OCI-LY7 (cell line): ENCODE measurements around the gene GLRA2. TPM values are rescaled to one million over a fixed set of nuclear protein-coding genes. Genes with fewer than 3 reads are reported as not detected.
A peak's percentile ranks its signal among the peaks of the same experiment; 100 is the strongest.

Source experiments
- BruUV-seq: library from RNA; stranded (reverse); fragments of 400-500 nt; replicated peaks from 2 replicates; lab custom pipeline; 2021; lab: Mats Ljungman, UMichigan
- CTCF ChIA-PET: fragments of 300-600 bp; sonication (Branson Sonifier 250); formaldehyde crosslinking; loops from one replicate; lab custom pipeline; 2022; ENCODE audit warnings: antibody characterized with exemption; ENCODE audit not compliant: unreplicated experiment; lab: Charles Lee
- POLR2A ChIA-PET: fragments of 300-600 bp; sonication (Branson Sonifier 250); formaldehyde crosslinking; loops from one replicate; lab custom pipeline; 2022; ENCODE audit warnings: antibody characterized with exemption; lab: Charles Lee
- DNase-seq: peaks from one replicate; pipeline ENCODE4 v3.0.0-alpha.2; 2015; ENCODE audit warnings: low spot score
- H2AFZ ChIP-seq: fragments of 200-600 bp; sonication (generic), shearing (Covaris generic); 2 replicates; pipeline ENCODE4 v1.6.1; 2014; ENCODE audit warnings: mild to moderate bottlenecking, antibody characterized with exemption, low read length, moderate library complexity
- H3K27ac ChIP-seq: fragments of 200-600 bp; sonication (generic); 2 replicates; pipeline ENCODE4 v1.5.1; 2014; ENCODE audit warnings: mixed run types, low read depth, mild to moderate bottlenecking, moderate library complexity, low read length, inconsistent platforms; ENCODE audit not compliant: poor library complexity, severe bottlenecking
- H3K36me3 ChIP-seq: fragments of 200-600 bp; sonication (generic); 2 replicates; pipeline ENCODE4 v1.6.1; 2014; ENCODE audit warnings: mild to moderate bottlenecking, antibody characterized with exemption, low read length, moderate library complexity, mixed read lengths; ENCODE audit not compliant: insufficient read depth
- H3K4me1 ChIP-seq: fragments of 200-600 bp; sonication (generic); 2 replicates; pipeline ENCODE4 v1.5.1; 2014; ENCODE audit warnings: mild to moderate bottlenecking, low read length; ENCODE audit not compliant: insufficient read depth, poor library complexity, severe bottlenecking
- H3K4me2 ChIP-seq: fragments of 200-600 bp; sonication (generic); 2 replicates; pipeline ENCODE4 v1.6.1; 2014; ENCODE audit warnings: mild to moderate bottlenecking, low read length
- H3K4me3 ChIP-seq: fragments of 200-600 bp; sonication (generic); 2 replicates; pipeline ENCODE4 v1.5.1; 2014; ENCODE audit warnings: mild to moderate bottlenecking, low read depth, low read length; ENCODE audit not compliant: poor library complexity, severe bottlenecking
- H3K79me2 ChIP-seq: fragments of 200-600 bp; sonication (generic); 2 replicates; pipeline ENCODE4 v1.6.1; 2016; ENCODE audit warnings: low read depth, mild to moderate bottlenecking, low read length, moderate library complexity, mixed read lengths; ENCODE audit not compliant: insufficient read depth
- H3K9me2 ChIP-seq: fragments of 200-600 bp; sonication (generic); 2 replicates; pipeline ENCODE4 v1.6.1; 2016; ENCODE audit warnings: mild to moderate bottlenecking, low read length, mixed read lengths; ENCODE audit not compliant: insufficient read depth
- H3K9me3 ChIP-seq: fragments of 200-600 bp; sonication (generic); 2 replicates; pipeline ENCODE4 v1.6.1; 2014; ENCODE audit warnings: mild to moderate bottlenecking, mixed run types, low read length, mixed read lengths
- H4K20me1 ChIP-seq: fragments of 200-600 bp; sonication (generic); 2 replicates; pipeline ENCODE4 v1.6.1; 2014; ENCODE audit warnings: mild to moderate bottlenecking, antibody characterized with exemption, low read length, moderate library complexity, mixed read lengths; ENCODE audit not compliant: insufficient read depth
- CTCF ChIP-seq: fragments of 200-600 bp; sonication (generic); conservative IDR thresholded peaks from 2 replicates; pipeline ENCODE4 v1.5.1; 2014; ENCODE audit warnings: mild to moderate bottlenecking, antibody characterized with exemption, low read length, moderate library complexity, mixed read lengths
- EZH2phosphoT487 ChIP-seq: fragments of 200-600 bp; sonication (generic); IDR thresholded peaks from 2 replicates; pipeline ENCODE4 v1.6.1; 2018; ENCODE audit warnings: low read depth, borderline replicate concordance, mild to moderate bottlenecking, mixed run types, antibody characterized with exemption, low read length, moderate library complexity, mixed read lengths
- intact Hi-C: fragments of 100-400 bp; cut with micrococcal nuclease; formaldehyde crosslinking; loops from one replicate; pipeline ENCODE4 v1.10.0; 2022; ENCODE audit not compliant: unreplicated experiment
- total RNA-seq, 2 experiments: library from RNA; depleted of rRNA in 1 of 2; stranded (reverse); fragments of >200 nt in 1 of 2; shearing (Covaris generic) in 1 of 2; gene quantifications; 2 replicates each; pipeline ENCODE4 v1.2.3, GENCODE V29; 2014 to 2022

GLRA2 gene
- total RNA-seq, 2 experiments from 2014 or later, result not detected

GRCh38 chrX:14496674-14497073 lies 32.7 kb upstream of the GLRA2 start:
- peak overlapping the region; percentile 31; the same call in 1 of the 2 replicates for H2AFZ ChIP-seq
- no peaks in the 10 kb centered on the region for H3K36me3 ChIP-seq
- H3K4me3 ChIP-seq, result no peak overlapping the region
- no peak overlapping the region for H3K27ac ChIP-seq
- no peaks in the 10 kb centered on the region for H3K79me2 ChIP-seq
- no peaks in the 10 kb centered on the region for H4K20me1 ChIP-seq
- intact Hi-C loops, result no loop called here
- ChIA-PET CTCF (no interaction called here), POLR2A (interaction anchor here (0.6 to 0.7 kb wide), 2 partner anchors 11 to 744 kb away, joined by 3 read pairs; no protein-coding TSS in a partner anchor)
- BruUV-seq, result no TSS peak
- no peaks in the 10 kb centered on the region for H3K9me2 ChIP-seq
- no peak for TF ChIP-seq EZH2phosphoT487
- no peak for TF ChIP-seq CTCF
- no peaks in the 10 kb centered on the region for H3K4me1 ChIP-seq
- no peak for DNase-seq
- no peak overlapping the region for H3K4me2 ChIP-seq
- H3K9me3 ChIP-seq, result no peaks in the 10 kb centered on the region

DNA sequence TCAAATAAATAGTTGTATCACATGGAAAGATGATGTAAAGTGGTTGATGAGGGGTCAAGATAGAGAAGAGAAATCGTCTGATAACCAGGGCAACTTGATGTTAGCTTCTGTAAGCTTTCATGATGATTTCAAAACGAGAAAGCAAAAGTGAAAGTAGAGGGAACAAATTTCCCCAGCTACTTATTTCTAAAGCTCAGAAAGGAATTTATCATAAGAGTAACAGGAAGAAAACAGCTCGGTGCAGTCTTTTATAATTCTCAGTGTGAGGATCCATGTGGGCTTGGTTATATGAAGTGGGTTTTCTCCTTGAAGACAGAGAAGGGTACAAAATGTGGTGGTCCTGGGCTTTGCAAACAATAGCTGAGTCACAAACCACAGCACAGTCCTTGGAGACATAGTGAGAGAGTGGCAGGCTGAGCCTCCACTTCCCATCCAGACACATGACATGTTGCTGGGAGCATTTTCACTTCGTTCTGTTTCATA lies 32.1 kb upstream of the GLRA2 start:
- CTCF ChIA-PET, result no interaction called here

More for the DNA sequence above, 32.1 kb upstream of the GLRA2 start:
- no peak for DNase-seq
- Histone ChIP-seq H4K20me1 (no peaks in the 10 kb centered on the region), H3K4me3 (peak overlapping the region; percentile 5), H3K36me3 (no peaks in the 10 kb centered on the region), H3K9me2 (no peaks in the 10 kb centered on the region), H3K4me2 (no peak overlapping the region), H2AFZ (peak overlapping the region; percentile 31; the same call in 1 of the 2 replicates), H3K79me2 (no peaks in the 10 kb centered on the region), H3K27ac (no peak overlapping the region), H3K4me1 (no peaks in the 10 kb centered on the region), H3K9me3 (no peaks in the 10 kb centered on the region)
- intact Hi-C loops, result no loop called here
- TF ChIP-seq CTCF, result no peak
- TF ChIP-seq EZH2phosphoT487, result no peak
- no TSS peak for BruUV-seq
- POLR2A ChIA-PET, result interaction anchor here (0.6 to 0.7 kb wide), 2 partner anchors 11 to 743 kb away, joined by 3 read pairs; no protein-coding TSS in a partner anchor
